HG03025 (cell line): ENCODE results near the gene ZFP92.
"Not testable (repeated sequence)": the region's sequence is repeated elsewhere in the genome, so short reads cannot be mapped to it uniquely, and the experiment has no call there.

Experiments used
- ATAC-seq: cut with Tn5 transposase; IDR thresholded peaks from one replicate; pipeline ENCODE4 v1.9.1; 2021; ENCODE audit warnings: mild to moderate bottlenecking, moderate library complexity; ENCODE audit not compliant: unreplicated experiment, low FRiP score

ZFP92 gene

GRCh38 chrX:153384973-153385372, 26.3 kb upstream of the ZFP92 start:
- not testable (repeated sequence) for ATAC-seq

DNA sequence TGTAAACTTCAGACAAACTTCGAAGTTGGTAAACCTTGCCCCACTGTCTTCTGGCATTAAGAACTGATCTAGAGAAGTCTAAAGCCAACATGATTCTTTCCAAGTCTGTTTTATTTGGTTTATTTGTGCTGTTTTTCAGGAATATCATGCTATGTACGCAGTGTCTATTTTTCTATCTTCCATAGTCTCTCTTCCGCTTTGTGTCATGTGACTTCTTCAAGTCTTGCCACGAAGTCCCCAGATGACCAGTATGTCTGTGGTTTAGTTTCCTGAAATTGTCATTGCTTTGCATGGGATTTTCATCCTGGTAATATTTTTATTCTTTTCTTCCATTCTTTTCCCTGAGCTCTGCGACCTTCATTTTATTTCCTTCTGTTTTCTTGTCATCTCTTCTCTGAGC, 25.2 kb upstream of the ZFP92 start:
- no peak for ATAC-seq

- no peak for ATAC-seq
Measured at GRCh38 chrX:153387345-153387744, 23.9 kb upstream of the ZFP92 start.

DNA sequence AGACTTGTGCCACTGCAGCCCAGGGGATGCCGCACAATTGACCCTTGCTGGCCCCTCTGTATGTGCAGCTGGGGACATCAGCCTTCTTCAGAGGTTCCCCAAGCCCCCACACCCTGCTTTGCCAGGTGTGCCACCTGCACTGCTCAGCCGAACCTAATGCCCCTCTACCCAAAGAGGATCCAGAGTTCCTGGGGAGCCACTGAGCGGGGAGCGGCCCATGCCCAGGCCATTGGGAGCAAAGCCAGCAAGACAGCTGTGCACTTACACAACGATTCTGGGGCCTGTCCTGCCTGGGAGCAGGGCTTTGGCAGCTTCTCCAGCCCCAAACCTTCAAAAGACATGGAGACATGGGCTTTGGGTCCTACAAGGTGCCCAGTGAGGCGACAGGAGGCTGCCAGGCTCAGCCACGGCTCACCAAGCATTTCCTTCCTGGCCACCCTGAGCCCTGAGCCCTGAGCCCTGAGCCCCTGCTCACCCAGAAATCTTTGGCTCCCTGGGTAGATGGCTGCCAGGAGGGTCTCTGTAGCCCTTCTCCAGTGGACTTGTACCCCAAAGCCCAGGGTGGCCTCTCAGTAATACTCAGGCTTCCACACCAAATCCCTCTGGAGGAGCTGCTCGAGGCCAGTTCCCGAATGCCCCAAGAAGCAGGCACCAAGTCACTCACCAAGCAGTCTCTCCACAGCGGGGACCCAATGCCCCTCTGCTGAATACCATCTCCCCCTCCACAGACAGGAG, 23.1 kb upstream of the ZFP92 start:
- no peak for ATAC-seq

- no peak for ATAC-seq
Measured at GRCh38 chrX:153388722-153389459, 22.4 kb upstream of the ZFP92 start.

DNA sequence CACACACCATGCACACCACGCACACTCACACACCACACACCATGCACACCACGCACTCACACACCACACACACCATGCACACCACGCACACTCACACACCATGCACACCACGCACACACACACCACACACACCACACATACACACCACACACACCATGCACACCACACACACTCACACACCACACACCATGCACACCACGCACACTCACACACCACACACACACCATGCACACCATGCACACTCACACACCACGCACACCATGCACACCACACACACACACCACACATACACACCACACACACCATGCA, 21.9 kb upstream of the ZFP92 start:
- not testable (repeated sequence) for ATAC-seq

DNA sequence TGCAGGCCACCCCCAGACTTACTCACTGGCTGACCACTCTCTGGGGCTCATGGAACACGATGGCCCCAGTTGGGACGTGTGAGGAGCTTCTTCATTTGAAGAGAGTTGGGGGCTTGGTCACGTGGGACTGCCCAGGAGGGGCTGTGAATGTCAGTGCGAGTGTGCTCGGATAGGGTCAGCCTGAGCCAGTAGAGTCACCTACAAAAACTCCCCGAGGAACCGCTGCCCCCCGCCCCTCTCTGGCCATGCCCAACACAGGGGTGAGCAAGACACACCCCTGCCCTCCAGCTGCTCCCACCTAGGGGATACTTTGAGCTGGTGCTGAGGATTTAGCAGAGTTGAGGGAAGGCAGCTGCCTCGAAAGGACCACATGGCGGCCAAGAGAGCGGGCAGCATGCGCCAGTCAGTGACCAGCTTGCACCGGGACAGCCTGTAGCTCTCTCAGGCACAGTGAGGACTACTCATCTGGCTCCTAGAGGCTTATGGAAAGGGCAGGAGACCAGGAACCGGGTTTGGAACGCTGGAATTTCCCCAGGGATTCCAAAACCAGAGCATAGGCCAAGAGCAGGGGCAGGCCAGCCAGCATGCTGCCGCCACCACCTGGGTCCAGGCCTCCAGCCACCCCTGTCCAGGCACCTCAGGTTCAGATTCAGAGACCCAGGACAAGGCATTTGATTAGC, 18.5 kb upstream of the ZFP92 start:
- no peak for ATAC-seq

DNA sequence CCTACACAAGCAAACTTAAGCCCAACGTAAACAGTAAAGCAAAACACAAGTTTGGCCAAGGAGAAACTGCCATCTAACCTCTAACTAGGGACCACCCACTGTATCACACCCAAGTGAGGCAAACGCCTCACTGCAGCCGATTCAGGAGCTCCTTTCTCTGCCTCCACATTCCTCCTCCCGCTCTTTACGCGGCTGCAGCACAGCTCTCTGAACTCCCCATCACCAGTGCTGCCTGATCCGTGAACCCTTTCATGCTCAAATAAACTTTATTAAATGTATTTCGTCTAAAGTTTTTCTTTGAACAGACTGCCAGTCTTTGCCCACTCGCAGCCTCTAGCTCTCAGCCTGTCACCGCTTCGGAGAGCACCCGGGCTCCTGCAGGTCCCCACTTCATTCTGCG, 16.7 kb upstream of the ZFP92 start:
- no peak for ATAC-seq

GRCh38 chrX:153395613-153396319, 15.5 kb upstream of the ZFP92 start:
- ATAC-seq: no peak

DNA sequence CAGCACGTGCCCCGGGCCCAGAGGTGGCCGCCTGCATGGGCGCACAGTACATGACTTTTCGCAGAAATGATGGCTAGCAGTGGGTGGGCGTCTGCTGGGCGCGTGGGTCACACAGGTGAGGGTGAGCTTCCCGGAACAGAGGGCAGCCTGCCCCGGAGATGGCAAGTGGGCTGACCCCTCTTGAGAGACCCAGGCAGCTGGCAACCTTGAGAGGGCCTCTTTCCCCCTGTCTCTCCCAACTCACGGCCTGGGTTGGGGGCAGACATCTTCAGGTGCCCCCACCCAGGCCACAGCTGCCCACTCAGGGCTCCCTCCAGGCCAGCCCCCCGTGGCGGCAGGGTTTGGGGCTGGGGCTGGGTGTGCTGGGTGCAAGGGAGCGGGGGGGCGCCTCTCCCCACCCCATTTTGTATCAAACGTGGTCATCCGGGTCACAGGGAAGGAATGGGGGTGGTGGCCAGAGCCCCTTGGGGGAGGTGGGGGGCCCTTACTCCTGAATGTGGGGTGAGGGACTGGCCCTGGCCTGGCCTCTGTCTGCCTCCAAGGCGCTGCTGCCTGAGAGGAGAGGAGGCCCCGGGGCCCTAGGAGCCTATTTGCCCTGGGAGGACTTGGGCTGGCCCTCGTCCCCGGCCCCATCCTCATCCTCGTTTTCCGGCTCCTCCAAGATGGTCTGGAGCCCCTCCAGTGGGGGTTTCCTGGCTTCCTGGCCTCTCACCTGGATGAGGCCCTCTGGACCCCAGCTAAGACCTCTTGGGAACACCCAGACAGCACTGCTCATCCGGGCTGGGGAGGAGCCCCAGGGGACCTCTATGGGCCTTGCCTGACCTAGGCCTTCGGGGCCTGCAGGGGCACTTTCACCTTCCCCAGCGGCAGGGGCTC, 14.7 kb upstream of the ZFP92 start:
- ATAC-seq: no peak

DNA sequence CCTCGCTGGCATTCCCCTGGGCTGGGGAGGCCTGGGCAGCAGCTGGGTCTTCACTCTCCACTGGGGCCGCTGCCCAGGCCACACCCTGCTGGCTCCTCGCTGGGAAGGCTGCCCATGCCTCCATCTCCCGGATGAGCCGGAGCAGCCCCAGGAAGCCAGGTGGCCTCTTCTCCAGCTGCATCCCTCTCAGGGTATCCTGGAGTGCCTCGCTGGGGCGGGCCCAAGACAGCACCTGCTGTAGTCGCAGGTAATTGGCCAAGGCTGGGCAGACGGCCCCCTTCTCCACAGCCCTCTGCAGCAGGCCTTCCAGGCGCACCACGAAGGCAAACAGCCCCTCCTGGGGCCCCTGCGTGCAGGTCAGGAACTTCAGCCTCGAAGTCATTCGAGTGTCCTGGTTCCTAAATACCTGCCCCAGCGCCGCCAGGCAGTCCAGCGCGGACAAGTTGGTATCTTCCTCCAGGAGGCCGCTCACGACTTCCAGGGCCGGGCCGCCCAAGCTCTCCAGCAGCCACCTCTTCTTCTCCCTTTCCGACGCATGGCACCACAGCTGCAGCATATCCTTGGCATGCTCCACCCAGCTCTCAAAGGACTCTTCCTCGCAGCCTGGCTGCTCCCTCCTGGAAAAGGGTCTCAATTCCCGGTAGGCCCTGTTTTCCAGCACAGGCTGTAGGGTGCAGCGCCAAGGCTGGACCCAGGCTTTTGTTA, 13.9 kb upstream of the ZFP92 start:
- no peak for ATAC-seq

DNA sequence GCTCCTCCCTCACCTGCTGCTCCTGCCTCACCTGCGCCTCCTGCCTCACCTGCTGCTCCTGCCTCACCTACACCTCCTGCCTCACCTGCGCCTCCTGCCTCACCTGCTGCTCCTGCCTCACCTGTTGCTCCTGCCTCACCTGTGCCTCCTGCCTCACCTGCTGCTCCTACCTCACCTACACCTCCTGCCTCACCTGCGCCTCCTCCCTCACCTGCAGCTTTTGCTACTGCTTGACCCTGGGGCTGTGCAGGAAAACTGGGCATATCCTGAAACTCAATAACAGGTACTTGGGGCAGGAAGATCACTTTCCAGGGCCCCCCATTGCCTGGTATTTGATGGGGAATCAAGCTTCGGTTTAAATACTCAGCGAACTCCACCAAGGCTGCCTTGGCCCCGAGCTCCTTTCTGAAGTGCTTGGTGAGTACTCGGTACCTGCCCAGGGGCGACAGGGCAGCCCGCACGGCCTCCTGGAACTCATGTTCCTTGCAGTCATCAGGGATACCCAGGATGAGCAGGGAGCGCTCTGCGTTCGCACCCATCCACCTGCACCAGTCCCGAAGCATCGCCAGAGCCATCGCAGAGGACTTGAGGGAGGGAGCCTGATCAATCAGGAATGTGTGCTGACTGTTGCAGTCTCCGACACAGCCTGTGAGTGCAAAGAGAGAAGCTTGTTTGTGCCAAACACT, 12.9 kb upstream of the ZFP92 start:
- ATAC-seq: no peak

- no peak for ATAC-seq
Measured at GRCh38 chrX:153400146-153401132, 10.8 kb upstream of the ZFP92 start.

DNA sequence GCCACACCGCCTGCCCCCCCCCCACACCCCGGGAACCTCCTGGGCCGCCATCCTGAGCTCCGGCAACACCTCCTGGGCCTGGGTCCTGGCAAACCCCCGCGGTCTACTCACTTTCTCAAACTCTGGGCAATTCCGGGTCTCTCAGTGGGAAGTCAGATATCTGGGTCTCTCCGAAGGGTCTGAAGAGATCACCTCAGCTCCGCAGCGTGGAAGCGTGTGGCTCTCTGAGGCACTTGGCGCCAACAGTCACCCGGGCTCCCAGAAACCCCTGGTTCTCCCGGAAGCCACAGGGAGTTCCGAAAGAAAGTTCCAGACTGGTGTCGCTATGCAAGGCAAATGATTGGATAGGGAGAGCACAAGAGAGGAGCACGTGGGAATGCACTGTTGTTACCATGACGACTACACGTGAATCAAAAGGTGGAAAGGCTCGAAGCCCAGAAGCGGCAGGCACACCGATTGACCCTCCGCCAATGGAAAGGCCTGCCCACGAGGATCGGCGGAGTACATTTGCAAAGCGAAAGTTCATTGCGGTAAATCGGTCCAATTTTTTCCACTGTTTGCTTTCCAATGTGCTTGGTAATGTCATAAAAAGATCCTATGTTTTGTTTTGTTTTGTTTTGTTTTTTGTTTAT, 10.0 kb upstream of the ZFP92 start, which contains the start of gene PNMA6E:
Gene PNMA6E, minus strand, starts transcription at position 218 of the 632 bp plus-strand sequence. CDS start 2,501 bp downstream, outside the sequence.
- ATAC-seq: no peak

- not testable (repeated sequence) for ATAC-seq
Measured at GRCh38 chrX:153404333-153404732, 6.9 kb upstream of the ZFP92 start.

DNA sequence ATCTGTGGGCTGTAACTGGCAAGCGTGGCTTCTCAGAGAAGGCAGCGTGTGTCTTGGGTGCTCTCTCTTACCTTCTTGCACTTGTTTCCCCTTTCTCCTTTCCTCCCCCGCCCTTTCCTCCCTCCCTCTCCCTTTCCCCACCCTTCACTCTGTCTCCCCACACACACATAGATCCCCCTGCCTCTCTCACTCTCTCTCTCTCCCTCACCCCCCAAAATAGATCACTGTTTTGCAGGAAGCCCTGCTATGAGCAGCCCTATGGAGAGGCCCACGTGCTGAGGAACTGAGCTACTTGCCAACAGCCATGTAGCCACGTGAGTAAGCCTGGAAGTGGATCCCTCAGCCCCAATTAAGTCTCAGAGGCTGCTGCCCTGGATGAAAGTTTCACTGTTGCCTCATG, 5.8 kb upstream of the ZFP92 start:
- ATAC-seq: no peak

DNA sequence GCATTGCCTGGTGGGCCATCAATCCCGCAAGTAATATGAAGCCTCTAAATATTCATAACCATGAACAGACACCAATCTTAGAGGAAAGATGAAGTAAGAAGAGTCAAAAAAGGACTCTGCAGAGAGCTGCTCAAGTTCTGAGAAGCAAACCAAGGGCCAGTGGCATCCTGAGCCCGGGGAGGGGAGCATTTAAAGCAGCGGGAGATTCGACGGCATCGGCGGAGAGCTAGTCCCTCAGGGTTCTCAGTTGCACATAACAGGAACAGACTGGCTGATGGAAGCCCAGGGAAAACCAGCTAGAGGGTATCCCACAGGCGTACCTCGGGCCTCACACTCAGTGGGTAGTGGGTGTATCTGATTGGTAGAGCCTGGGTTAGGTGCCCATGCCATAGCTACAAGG, 5.3 kb upstream of the ZFP92 start:
- ATAC-seq: no peak
